Heart left ventricle (tissue), 13 donors: Measurements from ENCODE around the gene CYP46A1.

Source experiments
- POLR2A ChIP-seq, 2 donors: fragments of 450-650 bp; IDR thresholded peaks; one replicate each; pipeline ENCODE4 v1.6.1; 2017; ENCODE audit warnings: antibody characterized with exemption in 2 of 2, mild to moderate bottlenecking in 2 of 2, moderate library complexity in 2 of 2
- TF ChIP-seq, protein P1 (sequence below), 12 donors: fragments of 200-600 bp; sonication (generic) in 4 of 12; IDR thresholded peaks; one replicate each; pipeline versions ENCODE4 v1.5.0 to v1.8.0; 2018 to 2022; ENCODE audit warnings: antibody characterized with exemption in 12 of 12, mild to moderate bottlenecking in 5 of 12
- donor health status: ischemic (EF 13 %, LVEDD 7.1; RV severe dilation, severe dysfunction).
- donor health status: DM: no; HTN: yes; CAD: no.
- donor health status: DM: no; HTN: no; CAD: no.
- donor health status: ischemic (EF 25% LVEDD 6.9; RV normal size, moderate dysfunction).
- donor health status: ischemic (EF 25% LVEDD 5.7; RV mildly dilated, moderate dysfunction).
- donor health status: ischemic (EF 35%, LVEDD 5.7; RV mildly dilated, moderate dysfunction).
- donor health status: nonischemic (EF 11% LVEDD 7.7; RV severe dilation, severe dysfunction).
- donor health status: DM: yes; HTN: yes; CAD: no.
- donor health status: PGD.
- donor health status: ischemic (EF 29% LVEDD 5.4; RV normal size, mild dysfunction).
- donor health status: nonischemic (EF 23%, LVEDD 6.1; RV moderate dilation, normal function).

GRCh38 chr14:99713972-99714371 is 29.9 kb downstream of the CYP46A1 start:
- TF ChIP-seq, protein P1, sequence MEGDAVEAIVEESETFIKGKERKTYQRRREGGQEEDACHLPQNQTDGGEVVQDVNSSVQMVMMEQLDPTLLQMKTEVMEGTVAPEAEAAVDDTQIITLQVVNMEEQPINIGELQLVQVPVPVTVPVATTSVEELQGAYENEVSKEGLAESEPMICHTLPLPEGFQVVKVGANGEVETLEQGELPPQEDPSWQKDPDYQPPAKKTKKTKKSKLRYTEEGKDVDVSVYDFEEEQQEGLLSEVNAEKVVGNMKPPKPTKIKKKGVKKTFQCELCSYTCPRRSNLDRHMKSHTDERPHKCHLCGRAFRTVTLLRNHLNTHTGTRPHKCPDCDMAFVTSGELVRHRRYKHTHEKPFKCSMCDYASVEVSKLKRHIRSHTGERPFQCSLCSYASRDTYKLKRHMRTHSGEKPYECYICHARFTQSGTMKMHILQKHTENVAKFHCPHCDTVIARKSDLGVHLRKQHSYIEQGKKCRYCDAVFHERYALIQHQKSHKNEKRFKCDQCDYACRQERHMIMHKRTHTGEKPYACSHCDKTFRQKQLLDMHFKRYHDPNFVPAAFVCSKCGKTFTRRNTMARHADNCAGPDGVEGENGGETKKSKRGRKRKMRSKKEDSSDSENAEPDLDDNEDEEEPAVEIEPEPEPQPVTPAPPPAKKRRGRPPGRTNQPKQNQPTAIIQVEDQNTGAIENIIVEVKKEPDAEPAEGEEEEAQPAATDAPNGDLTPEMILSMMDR (IDR thresholded peaks at IDR 0.05), result no peak
- no peak for TF ChIP-seq POLR2A (IDR thresholded peaks at IDR 0.05)
